Kidney (tissue), 14 donors: ENCODE results near the gene ZNF22. TPM values are rescaled to one million over a fixed set of nuclear protein-coding genes. Genes with fewer than 3 reads are reported as not detected.

Source experiments
- DNase-seq, 5 donors: peaks; one replicate each; pipeline ENCODE4 v3.0.0-alpha.2; 2013 to 2020
- FAIRE-seq: peaks from 2 replicates; lab custom pipeline; 2012; peaks lifted over from hg19 to GRCh38; lab: Jason Lieb, UNC
- H3K27ac ChIP-seq, 2 donors: one replicate each; pipeline ENCODE4 v1.7.0; 2013; ENCODE audit warnings: low read depth in 2 of 2, low read length in 2 of 2, inconsistent platforms in 1 of 2
- H3K27me3 ChIP-seq: one replicate; pipeline ENCODE4 v1.7.1; 2013; ENCODE audit warnings: low read length, inconsistent platforms; ENCODE audit not compliant: control insufficient read depth, insufficient read depth
- H3K36me3 ChIP-seq, 3 donors: one replicate each; pipeline versions ENCODE4 v1.7.0 to v1.7.1; 2013; ENCODE audit warnings: low read length in 3 of 3, control low read depth in 1 of 3, inconsistent platforms in 1 of 3; ENCODE audit not compliant: insufficient read depth in 3 of 3, control insufficient read depth in 2 of 3
- H3K4me1 ChIP-seq, 3 donors: one replicate each; pipeline versions ENCODE4 v1.7.0 to v1.7.1; 2013; ENCODE audit warnings: low read length in 3 of 3, inconsistent platforms in 1 of 3, low read depth in 1 of 3; ENCODE audit not compliant: control insufficient read depth in 2 of 3, insufficient read depth in 2 of 3
- H3K4me3 ChIP-seq, 3 donors: one replicate each; pipeline versions ENCODE4 v1.7.0 to v1.8.1; 2013; ENCODE audit warnings: low read length in 3 of 3, control low read depth in 1 of 3, inconsistent platforms in 1 of 3
- H3K9ac ChIP-seq, 3 donors: one replicate each; pipeline versions ENCODE4 v1.7.0 to v1.7.1; 2013; ENCODE audit warnings: low read length in 3 of 3, control low read depth in 1 of 3, inconsistent platforms in 1 of 3
- H3K9me3 ChIP-seq, 3 donors: one replicate each; pipeline versions ENCODE4 v1.7.0 to v1.7.1; 2013; ENCODE audit warnings: low read length in 3 of 3, control low read depth in 1 of 3, inconsistent platforms in 1 of 3; ENCODE audit not compliant: control insufficient read depth in 2 of 3, insufficient read depth in 1 of 3
- intact Hi-C: fragments of 100-400 bp; cut with DNase I; formaldehyde crosslinking; loops from one replicate; pipeline ENCODE4 v1.11.1; 2022
- polyA plus RNA-seq: library from polyadenylated mRNA; stranded (reverse); fragments of 350-450 nt; fragmentation: Illumina TruSeq; extraction: RNeasy Lipid Tissue Mini Kit (QIAGEN cat#74804); gene quantifications from one replicate; pipeline ENCODE4 v1.2.3, GENCODE V29; 2014; ENCODE audit warnings: low read depth, low replicate concordance; ENCODE audit not compliant: insufficient read depth
- total RNA-seq: library from RNA; stranded (reverse); fragmentation: NEBNext Ultra II Directional; extraction: Animal tissue kit (Norgen Biotek cat#: 25700); gene quantifications from one replicate; pipeline ENCODE4 v1.2.1, GENCODE V29; 2021
- TF ChIP-seq, protein P1 (sequence below): IDR thresholded peaks from 3 replicates; pipeline ENCODE4 v1.5.1; 2012; ENCODE audit warnings: mild to moderate bottlenecking, moderate library complexity, borderline replicate concordance; ENCODE audit not compliant: insufficient read depth; ENCODE audit errors: extremely low read depth
- donor health status: control.
- donor health status: control.
- donor health status: control.
- donor health status: control.
- donor health status: control.
- donor health status: DM: yes; HTN: yes; CAD: no.
- donor health status: Normal renal cell carcinoma (clear cell type).

Gene ZNF22
- total and polyA plus RNA-seq, 2 donors from 2014 or later, result 18.7 to 24.5 TPM

DNA sequence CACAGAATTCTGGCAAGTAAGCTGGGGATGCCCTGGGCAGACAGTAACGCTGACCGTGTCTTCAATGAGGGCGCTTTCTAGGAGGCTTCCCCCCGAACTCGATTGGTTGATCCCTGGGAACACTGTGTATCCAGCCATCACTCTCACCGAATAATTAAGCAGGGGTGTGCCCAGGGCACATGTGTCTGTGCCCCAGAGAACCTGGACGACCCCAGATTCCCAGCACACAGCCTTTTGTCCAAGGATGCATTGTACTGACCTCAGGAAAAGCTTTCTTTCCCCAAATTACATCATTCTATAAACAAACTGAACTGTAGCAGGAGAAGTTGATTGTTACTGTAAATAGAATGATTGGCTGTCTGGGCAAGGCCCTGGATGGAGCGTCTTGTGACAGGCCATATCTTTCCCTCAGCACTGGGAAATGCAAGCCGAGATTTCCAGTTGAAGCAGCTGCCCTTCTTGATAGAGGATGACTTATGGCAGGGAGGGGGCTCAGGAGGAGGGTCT lies 15.5 kb upstream of the ZNF22 start:
- H3K36me3 ChIP-seq, result peaks cover 0 to 56% (median 23%) of the 10 kb centered on the region in 3 donors
- DNase-seq, result no peak
- H3K9ac ChIP-seq, result no peak overlapping the region
- FAIRE-seq, result no peak
- intact Hi-C loops, result no loop called here
- H3K4me1 ChIP-seq, result peaks cover 0 to 20% (median 8%) of the 10 kb centered on the region in 3 donors
- no peaks in the 10 kb centered on the region for H3K27me3 ChIP-seq
- H3K4me3 ChIP-seq, result no peak overlapping the region
- TF ChIP-seq, protein P1, sequence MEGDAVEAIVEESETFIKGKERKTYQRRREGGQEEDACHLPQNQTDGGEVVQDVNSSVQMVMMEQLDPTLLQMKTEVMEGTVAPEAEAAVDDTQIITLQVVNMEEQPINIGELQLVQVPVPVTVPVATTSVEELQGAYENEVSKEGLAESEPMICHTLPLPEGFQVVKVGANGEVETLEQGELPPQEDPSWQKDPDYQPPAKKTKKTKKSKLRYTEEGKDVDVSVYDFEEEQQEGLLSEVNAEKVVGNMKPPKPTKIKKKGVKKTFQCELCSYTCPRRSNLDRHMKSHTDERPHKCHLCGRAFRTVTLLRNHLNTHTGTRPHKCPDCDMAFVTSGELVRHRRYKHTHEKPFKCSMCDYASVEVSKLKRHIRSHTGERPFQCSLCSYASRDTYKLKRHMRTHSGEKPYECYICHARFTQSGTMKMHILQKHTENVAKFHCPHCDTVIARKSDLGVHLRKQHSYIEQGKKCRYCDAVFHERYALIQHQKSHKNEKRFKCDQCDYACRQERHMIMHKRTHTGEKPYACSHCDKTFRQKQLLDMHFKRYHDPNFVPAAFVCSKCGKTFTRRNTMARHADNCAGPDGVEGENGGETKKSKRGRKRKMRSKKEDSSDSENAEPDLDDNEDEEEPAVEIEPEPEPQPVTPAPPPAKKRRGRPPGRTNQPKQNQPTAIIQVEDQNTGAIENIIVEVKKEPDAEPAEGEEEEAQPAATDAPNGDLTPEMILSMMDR, result no peak
- no peaks in the 10 kb centered on the region for H3K9me3 ChIP-seq
- H3K27ac ChIP-seq, result peak overlapping the region; percentile 13 to 28

DNA sequence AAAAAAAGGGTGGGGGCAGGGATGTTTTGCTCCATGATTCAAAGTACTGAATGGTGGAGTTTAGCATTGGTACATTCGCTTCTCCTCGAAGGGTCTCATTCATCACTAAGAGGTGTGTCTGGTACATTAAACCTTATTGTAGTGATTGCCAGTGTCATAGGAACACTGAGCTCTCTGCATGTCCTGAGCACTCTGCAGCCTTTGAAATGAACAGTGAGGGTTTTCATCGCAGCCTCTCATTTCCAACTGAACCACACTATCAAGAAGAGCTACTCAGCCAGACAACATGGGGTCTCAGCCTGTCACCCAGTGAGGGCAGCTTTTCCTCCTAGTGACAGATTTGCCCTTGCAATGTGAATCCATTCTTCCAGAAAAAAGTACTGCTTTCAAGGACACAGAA lies 14.5 kb upstream of the ZNF22 start:
- Histone ChIP-seq H3K4me1 (peaks cover 0 to 11% (median 5%) of the 10 kb centered on the region in 3 donors), H3K27ac (peak overlapping the region; percentile 13 to 26), H3K9me3 (no peaks in the 10 kb centered on the region)

DNA sequence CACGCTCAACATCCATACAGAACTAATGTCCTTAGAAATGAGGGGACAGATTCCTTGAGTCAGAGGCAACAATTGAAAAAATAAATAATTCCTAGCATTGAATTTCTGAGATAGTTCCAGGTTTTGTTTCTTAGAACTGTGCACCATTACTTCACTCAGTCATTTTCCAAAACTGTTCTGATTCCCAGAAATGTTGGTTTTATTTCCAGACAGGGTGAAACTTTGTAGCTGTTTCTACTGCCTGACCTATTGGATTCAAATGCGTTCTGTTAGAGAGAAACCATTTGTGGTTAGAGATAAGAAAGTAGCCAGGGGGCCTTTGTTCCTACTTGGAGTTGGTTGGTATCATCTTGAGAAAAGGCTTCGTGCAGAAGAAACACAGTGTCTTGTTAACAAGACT lies 14.1 kb upstream of the ZNF22 start:
- H3K27me3 ChIP-seq, result no peaks in the 10 kb centered on the region
- no peak overlapping the region for H3K4me3 ChIP-seq
- FAIRE-seq (no peak), DNase-seq (no peak)
- H3K27ac ChIP-seq, result peak overlapping the region in 1 of 2 donors; percentile 26
- no peaks in the 10 kb centered on the region for H3K9me3 ChIP-seq
- intact Hi-C loops, result no loop called here
- peaks cover 0 to 57% (median 30%) of the 10 kb centered on the region in 3 donors for H3K36me3 ChIP-seq
- TF ChIP-seq, protein P1, result no peak
- H3K4me1 ChIP-seq, result peaks cover 0 to 10% (median under 1%) of the 10 kb centered on the region in 3 donors
- H3K9ac ChIP-seq, result no peak overlapping the region

More for the DNA sequence above, 14.5 kb upstream of the ZNF22 start:
- TF ChIP-seq, protein P1, result no peak
- FAIRE-seq, result no peak
- Histone ChIP-seq H3K9ac (no peak overlapping the region), H3K27me3 (no peaks in the 10 kb centered on the region), H3K4me3 (no peak overlapping the region), H3K36me3 (peaks cover 0 to 57% (median 26%) of the 10 kb centered on the region in 3 donors)
- DNase-seq, result peak in 1 of 5 donors; percentile 9
- intact Hi-C loops, result no loop called here
